Activated CD4-positive, alpha-beta T cell treated with anti-CD3 and anti-CD28 coated beads, Interleukin-10, Interleukin-2, amounts not matched to agents 100 ng/mL and 50 ng/mL, durations not matched to agents 16 hours and 8 hours (primary cell): ENCODE data around the gene MRPL28.
"Not testable (repeated sequence)": the region's sequence is repeated elsewhere in the genome, so short reads cannot be mapped to it uniquely, and the experiment has no call there.

Experiments used
- DNase-seq: peaks from one replicate; pipeline ENCODE4 v3.0.0-alpha.2; 2020

Gene MRPL28

GRCh38 chr16:337437-337836, 32.9 kb downstream of the MRPL28 start:
- DNase-seq, result no peak

- DNase-seq, result no peak
Measured at GRCh38 chr16:336269-336668, 34.1 kb downstream of the MRPL28 start.

- not testable (repeated sequence) for DNase-seq
Measured at GRCh38 chr16:334861-335632, 35.3 kb downstream of the MRPL28 start.

- not testable (repeated sequence) for DNase-seq
Measured at GRCh38 chr16:334164-334832, 36.0 kb downstream of the MRPL28 start.

GRCh38 chr16:333406-334094, 36.8 kb downstream of the MRPL28 start:
- DNase-seq, result no peak

- DNase-seq, result not testable (repeated sequence)
Measured at GRCh38 chr16:331181-331814, 39.0 kb downstream of the MRPL28 start.

- no peak for DNase-seq
Measured at GRCh38 chr16:330741-331140, 39.6 kb downstream of the MRPL28 start.

GRCh38 chr16:325375-326145, 44.8 kb downstream of the MRPL28 start:
- DNase-seq, result no peak

- DNase-seq, result peak; percentile 53
Measured at GRCh38 chr16:324451-325334, 45.6 kb downstream of the MRPL28 start.

GRCh38 chr16:324201-324450, 46.2 kb downstream of the MRPL28 start:
- DNase-seq, result no peak

- DNase-seq, result no peak
Measured at GRCh38 chr16:322476-323143, 47.7 kb downstream of the MRPL28 start.

- DNase-seq, result no peak
Measured at GRCh38 chr16:321532-321931, 48.8 kb downstream of the MRPL28 start.

GRCh38 chr16:320206-320605, 50.1 kb downstream of the MRPL28 start:
- no peak for DNase-seq

GRCh38 chr16:318628-319027, 51.7 kb downstream of the MRPL28 start:
- DNase-seq, result no peak

GRCh38 chr16:317583-317982, 52.8 kb downstream of the MRPL28 start:
- DNase-seq, result no peak
